H1 (cell line): Measurements from ENCODE around the gene MX1.

Experiments
- CTCF ChIP-seq, 3 experiments: IDR thresholded peaks; 1 replicate in 2 of 3; 2 replicates in 1 of 3; pipeline versions ENCODE4 v1.5.1 to v1.6.1; 2011; ENCODE audit warnings: low read length in 3 of 3, mild to moderate bottlenecking in 3 of 3, inconsistent platforms in 2 of 3, low read depth in 1 of 3, moderate library complexity in 1 of 3; ENCODE audit not compliant: insufficient read depth in 1 of 3; ENCODE audit errors: control extremely low read depth in 1 of 3
- E2F6 ChIP-seq: IDR thresholded peaks from 2 replicates; pipeline ENCODE4 v1.6.1; 2012; ENCODE audit warnings: inconsistent platforms
- JUN ChIP-seq: IDR thresholded peaks from 2 replicates; pipeline ENCODE4 v1.6.1; 2011; ENCODE audit warnings: low read depth, mild to moderate bottlenecking, improper control_type of control experiment, low read length
- RFX5 ChIP-seq: IDR thresholded peaks from 2 replicates; pipeline ENCODE4 v1.6.1; 2011; ENCODE audit warnings: low read depth, low read length, improper control_type of control experiment, borderline replicate concordance

- TF ChIP-seq RFX5 (no peak), CTCF (IDR thresholded peaks at IDR 0.05; ENCODE audit: control extremely low read depth in 1 of 3, insufficient read depth in 1 of 3, low read depth in 1 of 3, low read length in 3 of 3) (no peak), JUN (no peak), E2F6 (no peak)
Measured at GRCh38 chr21:41439248-41439647, 13.2 kb downstream of the MX1 start.
